ENCODE data around the gene UFC1.
"Not testable (repeated sequence)": the region's sequence is repeated elsewhere in the genome, so short reads cannot be mapped to it uniquely, and the experiment has no call there.

The UFC1 gene

GRCh38 chr1:161153682-161154337 is at the start of gene UFC1:
TSS of gene UFC1 (plus strand) at chr1:161153978. CDS start at chr1:161153998, 20 bp downstream.
- peak; percentile 77 to 81 for DNase-seq

GRCh38 chr1:161106431-161106830 is 47.3 kb upstream of the UFC1 start:
- no peak for DNase-seq

- no peak for DNase-seq
Measured at GRCh38 chr1:161111117-161111516, 42.7 kb upstream of the UFC1 start.

GRCh38 chr1:161111527-161111926 is 42.3 kb upstream of the UFC1 start:
- no peak for DNase-seq

GRCh38 chr1:161113915-161114314 is 39.9 kb upstream of the UFC1 start:
- DNase-seq, result no peak

GRCh38 chr1:161114556-161114955 is 39.2 kb upstream of the UFC1 start:
- no peak for DNase-seq

- DNase-seq, result peak in 1 of 2 donors; percentile 35
Measured at GRCh38 chr1:161115132-161115711, 38.6 kb upstream of the UFC1 start.

- not testable (repeated sequence) for DNase-seq
Measured at GRCh38 chr1:161115961-161116360, 37.8 kb upstream of the UFC1 start.

- peak; percentile 88 to 92 for DNase-seq
Measured at GRCh38 chr1:161117759-161118581, 35.8 kb upstream of the UFC1 start, which contains the start of the genes NIT1 and PFDN2. TSS of gene NIT1 (plus strand) at chr1:161118105. CDS start at chr1:161118177, 72 bp downstream. TSS of gene PFDN2 (minus strand) at chr1:161118037. CDS start at chr1:161118026, 11 bp downstream.

- peak; percentile 65 to 78 for DNase-seq
Measured at GRCh38 chr1:161119092-161119903, 34.5 kb upstream of the UFC1 start.

GRCh38 chr1:161121042-161121650 is 32.6 kb upstream of the UFC1 start:
- DNase-seq, result no peak

- DNase-seq, result no peak
Measured at GRCh38 chr1:161121834-161122233, 31.9 kb upstream of the UFC1 start.

GRCh38 chr1:161122967-161123366 is 30.8 kb upstream of the UFC1 start:
- no peak for DNase-seq

GRCh38 chr1:161127649-161128048 is 26.1 kb upstream of the UFC1 start:
- DNase-seq, result no peak

- no peak for DNase-seq
Measured at GRCh38 chr1:161128591-161129420, 25.0 kb upstream of the UFC1 start.

- DNase-seq, result no peak
Measured at GRCh38 chr1:161130266-161130665, 23.5 kb upstream of the UFC1 start.

GRCh38 chr1:161131523-161132409 is 22.0 kb upstream of the UFC1 start:
- DNase-seq, result no peak

GRCh38 chr1:161132410-161133219 is 21.2 kb upstream of the UFC1 start, which contains the start of gene DEDD:
TSS of gene DEDD (minus strand) at chr1:161132667. CDS start at chr1:161124462, 8,205 bp downstream.
- DNase-seq, result peak; percentile 88 to 90

GRCh38 chr1:161133220-161133740 is 20.5 kb upstream of the UFC1 start:
- no peak for DNase-seq
